ENCODE results near the gene OTOP2.
"Not testable (repeated sequence)": the region's sequence is repeated elsewhere in the genome, so short reads cannot be mapped to it uniquely, and the experiment has no call there.

The OTOP2 gene

DNA sequence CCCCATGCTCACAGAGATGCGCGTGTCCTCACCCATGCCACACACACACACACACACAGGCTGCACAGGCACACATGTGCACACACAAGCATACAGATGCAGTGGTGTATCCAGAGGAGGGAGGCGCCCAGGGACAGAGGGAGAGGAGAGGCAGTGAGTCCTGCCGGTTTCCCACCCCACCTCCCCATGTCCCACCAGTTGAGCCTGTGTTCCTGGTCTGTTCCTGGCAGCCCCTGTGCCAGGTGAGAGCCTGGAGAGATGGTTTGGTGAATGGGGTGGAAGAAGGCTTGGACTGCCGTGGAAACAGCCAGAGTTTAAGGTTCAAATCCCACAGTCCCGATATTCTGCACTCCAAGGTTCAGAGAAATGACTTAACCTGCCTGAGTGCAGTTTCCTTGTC, 20.4 kb upstream of the OTOP2 start:
- no peak overlapping the region for H3K27ac ChIP-seq (replicated peaks)
- no peak for TF ChIP-seq REST (IDR thresholded peaks at IDR 0.05; ENCODE audit: insufficient replicate concordance, low read depth)
- TF ChIP-seq CTCF (IDR thresholded peaks at IDR 0.05; ENCODE audit: insufficient read depth, low read length): no peak
- no peak for TF ChIP-seq GABPA (IDR thresholded peaks at IDR 0.05; ENCODE audit: low read depth)
- TF ChIP-seq SPI1 (IDR thresholded peaks at IDR 0.05; ENCODE audit: borderline replicate concordance, low read depth): no peak
- TF ChIP-seq POLR2AphosphoS5 (IDR thresholded peaks at IDR 0.05; ENCODE audit: low read depth): no peak
- no peaks in the 10 kb centered on the region for H3K27me3 ChIP-seq (ENCODE audit: insufficient read depth, poor library complexity, severe bottlenecking)

DNA sequence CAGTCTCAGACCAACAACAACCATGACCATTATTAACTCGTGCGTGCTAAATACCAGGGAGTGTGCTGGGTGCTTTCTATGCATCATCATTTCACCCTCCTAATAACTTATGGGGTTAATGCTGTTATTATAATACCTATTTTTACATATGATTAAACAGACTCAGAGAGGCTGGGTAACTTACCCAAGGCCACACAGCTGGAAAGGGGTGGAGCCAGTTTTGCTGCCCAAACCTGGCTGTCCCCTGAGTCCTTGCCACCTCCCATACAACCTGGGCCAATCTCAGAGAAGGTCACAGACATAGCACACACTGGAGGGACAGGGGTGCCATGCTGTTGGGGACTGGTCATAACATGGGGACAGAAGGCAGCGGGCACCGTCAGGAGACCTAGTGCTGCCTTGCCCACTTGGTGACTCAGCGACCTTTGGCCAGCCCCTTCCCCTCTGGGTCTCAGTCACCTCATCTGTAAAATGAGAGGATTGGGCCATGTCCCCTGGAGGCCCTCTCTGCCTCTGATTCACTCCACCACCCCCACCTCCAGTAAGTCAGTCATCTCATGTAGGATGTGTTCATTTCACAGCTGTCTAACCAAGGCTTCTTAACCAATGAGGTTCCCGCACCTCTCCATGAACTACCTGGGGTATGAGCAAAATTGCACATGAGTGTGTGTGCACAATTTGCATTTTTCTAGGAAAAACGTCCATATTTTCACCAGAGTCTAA, 19.2 kb upstream of the OTOP2 start:
- H3K27me3 ChIP-seq (ENCODE audit: insufficient read depth, poor library complexity, severe bottlenecking): no peaks in the 10 kb centered on the region
- no peak overlapping the region for H3K27ac ChIP-seq (replicated peaks)
- H3K4me3 ChIP-seq (replicated peaks; ENCODE audit: insufficient read depth, low read length): no peak overlapping the region
- no peak for DNase-seq (ENCODE audit: low read depth in 1 of 2, low spot score in 1 of 2)
- no peak for TF ChIP-seq REST (IDR thresholded peaks at IDR 0.05; ENCODE audit: insufficient replicate concordance, low read depth)
- no peak for TF ChIP-seq SPI1 (IDR thresholded peaks at IDR 0.05; ENCODE audit: borderline replicate concordance, low read depth)
- no peak for TF ChIP-seq CTCF (IDR thresholded peaks at IDR 0.05; ENCODE audit: insufficient read depth, low read length)
- no peak for TF ChIP-seq GABPA (IDR thresholded peaks at IDR 0.05; ENCODE audit: low read depth)

More for the DNA sequence above, 20.4 kb upstream of the OTOP2 start:
- no peak overlapping the region for H3K4me3 ChIP-seq (replicated peaks; ENCODE audit: insufficient read depth, low read length)
- DNase-seq (ENCODE audit: low read depth in 1 of 2, low spot score in 1 of 2): no peak

- DNase-seq (ENCODE audit: low read depth in 1 of 2, low spot score in 1 of 2); H3K27ac ChIP-seq (replicated peaks): not testable (repeated sequence)
These were observed 17.8 kb upstream of the OTOP2 start for GRCh38 chr17:74906214-74906793.

GRCh38 chr17:74907012-74907411, 17.1 kb upstream of the OTOP2 start:
- DNase-seq (ENCODE audit: low read depth in 1 of 2, low spot score in 1 of 2): no peak
- H3K4me3 ChIP-seq (replicated peaks; ENCODE audit: insufficient read depth, low read length): no peak overlapping the region
- no peak overlapping the region for H3K27ac ChIP-seq (replicated peaks)
- TF ChIP-seq POLR2AphosphoS5 (IDR thresholded peaks at IDR 0.05; ENCODE audit: low read depth): no peak
- no peak for TF ChIP-seq REST (IDR thresholded peaks at IDR 0.05; ENCODE audit: insufficient replicate concordance, low read depth)
- TF ChIP-seq GABPA (IDR thresholded peaks at IDR 0.05; ENCODE audit: low read depth): no peak
- no peaks in the 10 kb centered on the region for H3K27me3 ChIP-seq (ENCODE audit: insufficient read depth, poor library complexity, severe bottlenecking)

More at GRCh38 chr17:74906214-74906793, 17.8 kb upstream of the OTOP2 start:
- H3K27me3 ChIP-seq (ENCODE audit: insufficient read depth, poor library complexity, severe bottlenecking); H3K4me3 ChIP-seq (replicated peaks; ENCODE audit: insufficient read depth, low read length): not testable (repeated sequence)

- not testable (repeated sequence) for H3K4me3 ChIP-seq (replicated peaks; ENCODE audit: insufficient read depth, low read length); DNase-seq (ENCODE audit: low read depth in 1 of 2, low spot score in 1 of 2); H3K27me3 ChIP-seq (ENCODE audit: insufficient read depth, poor library complexity, severe bottlenecking); H3K27ac ChIP-seq (replicated peaks)
These were observed 15.0 kb upstream of the OTOP2 start for GRCh38 chr17:74909097-74909496.

- not testable (repeated sequence) for H3K4me3 ChIP-seq (replicated peaks; ENCODE audit: insufficient read depth, low read length); H3K27ac ChIP-seq (replicated peaks); H3K27me3 ChIP-seq (ENCODE audit: insufficient read depth, poor library complexity, severe bottlenecking); DNase-seq (ENCODE audit: low read depth in 1 of 2, low spot score in 1 of 2)
These were observed 12.7 kb upstream of the OTOP2 start for GRCh38 chr17:74911423-74911822.
